Measurements from ENCODE around the gene CST6.

DNA sequence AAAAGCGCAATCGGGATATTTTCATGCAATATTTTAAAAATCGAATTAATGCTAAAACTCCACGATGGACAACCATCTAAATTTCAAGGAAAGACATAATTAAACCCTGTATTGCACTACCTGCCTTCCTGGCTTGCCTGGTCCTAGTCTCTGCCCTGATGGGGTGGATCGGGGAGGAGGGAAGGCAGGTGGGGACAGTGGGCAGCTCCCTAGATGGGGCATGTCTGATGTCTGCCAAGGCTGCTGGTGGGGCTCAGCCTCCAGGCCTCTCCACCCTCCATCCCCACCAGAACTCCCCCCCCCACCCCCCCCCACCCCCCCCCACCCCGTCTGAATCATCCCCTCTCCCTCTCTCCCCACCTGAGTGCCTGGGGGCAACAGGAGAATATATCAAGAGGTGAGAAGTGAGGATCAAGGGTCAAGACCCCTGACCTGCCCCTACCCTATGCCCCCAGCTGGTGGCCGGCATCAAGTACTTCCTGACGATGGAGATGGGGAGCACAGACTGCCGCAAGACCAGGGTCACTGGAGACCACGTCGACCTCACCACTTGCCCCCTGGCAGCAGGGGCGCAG lies 650 bp downstream of the CST6 start:
- TF ChIP-seq POLR2A (IDR thresholded peaks at IDR 0.05): no peak
- TF ChIP-seq, protein P1, sequence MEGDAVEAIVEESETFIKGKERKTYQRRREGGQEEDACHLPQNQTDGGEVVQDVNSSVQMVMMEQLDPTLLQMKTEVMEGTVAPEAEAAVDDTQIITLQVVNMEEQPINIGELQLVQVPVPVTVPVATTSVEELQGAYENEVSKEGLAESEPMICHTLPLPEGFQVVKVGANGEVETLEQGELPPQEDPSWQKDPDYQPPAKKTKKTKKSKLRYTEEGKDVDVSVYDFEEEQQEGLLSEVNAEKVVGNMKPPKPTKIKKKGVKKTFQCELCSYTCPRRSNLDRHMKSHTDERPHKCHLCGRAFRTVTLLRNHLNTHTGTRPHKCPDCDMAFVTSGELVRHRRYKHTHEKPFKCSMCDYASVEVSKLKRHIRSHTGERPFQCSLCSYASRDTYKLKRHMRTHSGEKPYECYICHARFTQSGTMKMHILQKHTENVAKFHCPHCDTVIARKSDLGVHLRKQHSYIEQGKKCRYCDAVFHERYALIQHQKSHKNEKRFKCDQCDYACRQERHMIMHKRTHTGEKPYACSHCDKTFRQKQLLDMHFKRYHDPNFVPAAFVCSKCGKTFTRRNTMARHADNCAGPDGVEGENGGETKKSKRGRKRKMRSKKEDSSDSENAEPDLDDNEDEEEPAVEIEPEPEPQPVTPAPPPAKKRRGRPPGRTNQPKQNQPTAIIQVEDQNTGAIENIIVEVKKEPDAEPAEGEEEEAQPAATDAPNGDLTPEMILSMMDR (IDR thresholded peaks at IDR 0.05): no peak
- no peak for TF ChIP-seq EP300 (IDR thresholded peaks at IDR 0.05)
